Osteoblast (primary cell): ENCODE measurements around the gene TMC7. TPM values are rescaled to one million over a fixed set of nuclear protein-coding genes. Genes with fewer than 3 reads are reported as not detected.
A peak's percentile ranks its signal among the peaks of the same experiment; 100 is the strongest.
"Not testable (repeated sequence)": the region's sequence is repeated elsewhere in the genome, so short reads cannot be mapped to it uniquely, and the experiment has no call there.

ENCODE experiments used
- DNase-seq: peaks from one replicate; pipeline ENCODE4 v3.0.0; 2011; ENCODE audit warnings: low spot score, mixed read lengths; ENCODE audit not compliant: insufficient read length; ENCODE audit errors: missing footprints
- H2AFZ ChIP-seq: 2 replicates; pipeline ENCODE4 v1.6.0; 2011; ENCODE audit warnings: mild to moderate bottlenecking, low read length
- H3K27ac ChIP-seq: 2 replicates; pipeline ENCODE4 v1.5.1; 2011; ENCODE audit warnings: mild to moderate bottlenecking, low read depth, low read length, moderate library complexity
- H3K27me3 ChIP-seq: 2 replicates; pipeline ENCODE4 v1.6.0; 2012; ENCODE audit warnings: mild to moderate bottlenecking, control low read depth, inconsistent platforms, low read length, moderate library complexity; ENCODE audit not compliant: insufficient read depth
- H3K36me3 ChIP-seq: 2 replicates; pipeline ENCODE4 v1.5.1; 2011; ENCODE audit warnings: mild to moderate bottlenecking, low read length, control low read depth, moderate library complexity; ENCODE audit not compliant: insufficient read depth
- H3K4me1 ChIP-seq: 2 replicates; pipeline ENCODE4 v1.5.1; 2011; ENCODE audit warnings: mild to moderate bottlenecking, low read length, control low read depth, moderate library complexity; ENCODE audit not compliant: insufficient read depth
- H3K4me2 ChIP-seq: 2 replicates; pipeline ENCODE4 v1.6.0; 2011; ENCODE audit warnings: mild to moderate bottlenecking, low read length; ENCODE audit not compliant: insufficient read depth
- H3K4me3 ChIP-seq: fragments of 200-600 bp; sonication (generic); 3 replicates; pipeline ENCODE4 v1.5.1; 2012; ENCODE audit warnings: mild to moderate bottlenecking, low read length, inconsistent platforms; ENCODE audit not compliant: insufficient read depth
- H3K79me2 ChIP-seq: 2 replicates; pipeline ENCODE4 v1.6.0; 2012; ENCODE audit warnings: mild to moderate bottlenecking, low read length, control low read depth, inconsistent platforms; ENCODE audit not compliant: insufficient read depth
- H3K9me3 ChIP-seq: 2 replicates; pipeline ENCODE4 v1.5.1; 2011; ENCODE audit warnings: low read depth, low read length, control low read depth
- H4K20me1 ChIP-seq: 2 replicates; pipeline ENCODE4 v1.6.0; 2012; ENCODE audit warnings: mild to moderate bottlenecking, low read length, control low read depth; ENCODE audit not compliant: insufficient read depth
- CTCF ChIP-seq: IDR thresholded peaks from 2 replicates; pipeline ENCODE4 v1.5.1; 2011; ENCODE audit warnings: mild to moderate bottlenecking, low read depth, low read length, moderate library complexity; ENCODE audit errors: extremely low read depth
- total RNA-seq: library from RNA; depleted of rRNA; stranded (reverse); fragments of >200 nt; gene quantifications from 2 replicates; pipeline ENCODE4 v1.2.3, GENCODE V29; 2012

TMC7 gene
- total RNA-seq, 1 donor = 1.1 TPM

- Histone ChIP-seq H3K4me1 (no peaks in the 10 kb centered on the region), H2AFZ (no peak overlapping the region), H3K79me2 (no peaks in the 10 kb centered on the region), H3K9me3 (no peaks in the 10 kb centered on the region), H4K20me1 (no peaks in the 10 kb centered on the region), H3K27me3 (peaks cover 3% of the 10 kb centered on the region), H3K4me2 (no peak overlapping the region), H3K36me3 (no peaks in the 10 kb centered on the region), H3K27ac (no peak overlapping the region), H3K4me3 (no peak overlapping the region)
- no peak for DNase-seq
- no peak for TF ChIP-seq CTCF
Observed at GRCh38 chr16:18948372-18949020, 35.2 kb upstream of the TMC7 start.

- no peak overlapping the region for H3K27ac ChIP-seq
- no peaks in the 10 kb centered on the region for H3K4me1 ChIP-seq
- H3K4me3 ChIP-seq = no peak overlapping the region
- H3K27me3 ChIP-seq = no peaks in the 10 kb centered on the region
- H3K4me2 ChIP-seq = no peak overlapping the region
- H3K79me2 ChIP-seq = no peaks in the 10 kb centered on the region
- TF ChIP-seq CTCF = no peak
- H3K36me3 ChIP-seq = no peaks in the 10 kb centered on the region
- DNase-seq = no peak
- H3K9me3 ChIP-seq = no peaks in the 10 kb centered on the region
- no peaks in the 10 kb centered on the region for H4K20me1 ChIP-seq
- H2AFZ ChIP-seq = no peak overlapping the region
Observed at GRCh38 chr16:18950469-18951185, 33.1 kb upstream of the TMC7 start.

- no peaks in the 10 kb centered on the region for H3K4me1 ChIP-seq
- no peak for TF ChIP-seq CTCF
- no peaks in the 10 kb centered on the region for H3K79me2 ChIP-seq
- H2AFZ ChIP-seq = no peak overlapping the region
- peak; percentile 9 for DNase-seq
- H3K27ac ChIP-seq = no peak overlapping the region
- no peaks in the 10 kb centered on the region for H3K27me3 ChIP-seq
- H3K36me3 ChIP-seq = no peaks in the 10 kb centered on the region
- H3K4me2 ChIP-seq = no peak overlapping the region
- H3K9me3 ChIP-seq = no peaks in the 10 kb centered on the region
- no peaks in the 10 kb centered on the region for H4K20me1 ChIP-seq
- no peak overlapping the region for H3K4me3 ChIP-seq
Observed at GRCh38 chr16:18953547-18953946, 30.2 kb upstream of the TMC7 start.

- H3K27ac ChIP-seq, H3K4me1 ChIP-seq, H3K27me3 ChIP-seq, H2AFZ ChIP-seq, H3K79me2 ChIP-seq, H3K36me3 ChIP-seq, H3K4me2 ChIP-seq, H3K9me3 ChIP-seq, H3K4me3 ChIP-seq, H4K20me1 ChIP-seq: not testable (repeated sequence)
- DNase-seq = peak; percentile 17
Observed at GRCh38 chr16:18955874-18956580, 27.7 kb upstream of the TMC7 start.

- DNase-seq, H3K4me2 ChIP-seq, H3K79me2 ChIP-seq, H3K36me3 ChIP-seq, H3K4me3 ChIP-seq, H3K4me1 ChIP-seq, H3K27me3 ChIP-seq, H3K27ac ChIP-seq, H2AFZ ChIP-seq, H4K20me1 ChIP-seq, H3K9me3 ChIP-seq: not testable (repeated sequence)
Observed at GRCh38 chr16:18956658-18957241, 27.0 kb upstream of the TMC7 start.
